Motor neuron (in vitro differentiated cells): ENCODE data around the gene C3orf22. TPM values are rescaled to one million over a fixed set of nuclear protein-coding genes. Genes with fewer than 3 reads are reported as not detected.
"Not testable (repeated sequence)": the region's sequence is repeated elsewhere in the genome, so short reads cannot be mapped to it uniquely, and the experiment has no call there.

Source experiments
- ATAC-seq, 8 experiments: fragments of 200-7000 bp; cut with Tn5 transposase; replicated peaks in 6 of 8; 2 replicates each; pipeline ENCODE4 v1.8.0; 2021; ENCODE audit warnings: mild to moderate bottlenecking in 8 of 8, moderate library complexity in 8 of 8
- H3K27ac ChIP-seq, 2 donors: fragments of 250-450 bp; sonication (Bioruptor Pico); 2 replicates each; pipeline ENCODE4 v1.9.0; 2021; ENCODE audit warnings: antibody characterized with exemption in 2 of 2, mild to moderate bottlenecking in 2 of 2, moderate library complexity in 1 of 2
- H3K4me1 ChIP-seq, 2 donors: fragments of 250-450 bp; sonication (Bioruptor Pico); replicated peaks in 1 of 2; 2 replicates each; pipeline ENCODE4 v1.6.1; 2021; ENCODE audit warnings: antibody characterized with exemption in 2 of 2, mild to moderate bottlenecking in 2 of 2, moderate library complexity in 1 of 2
- H3K4me3 ChIP-seq, 5 donors: fragments of 250-450 bp; sonication (Bioruptor Pico); 2 replicates each; pipeline ENCODE4 v1.9.0; 2021; ENCODE audit warnings: antibody characterized with exemption in 5 of 5, mild to moderate bottlenecking in 5 of 5, moderate library complexity in 4 of 5
- WGBS, 10 experiments: fragments of 450-650 bp; shearing (Covaris generic); methylation state at CpG; one replicate each; pipeline ENCODE4 v1.0.0; 2022; 5-methylcytosine and 5-hydroxymethylcytosine counted together
- in situ Hi-C, 9 experiments: fragments of 400-800 bp; cut with MboI; loops; one replicate each; pipeline ENCODE4 v1.15.0; 2021; ENCODE audit warnings: low sequenced_read_pairs in 9 of 9, low pct_unique_long_range_greater_than_20kb in 2 of 9; ENCODE audit not compliant: unreplicated experiment in 9 of 9
- total RNA-seq, 8 experiments: library from RNA; unstranded; fragments of 300-600 nt; gene quantifications; 2 replicates each; pipeline versions ENCODE4 v1.2.3 to v1.2.4, GENCODE V29; 2022

C3orf22 gene
- total RNA-seq, 8 experiments from 2014 or later = 0.15 to 0.47 TPM; not detected in 6

DNA sequence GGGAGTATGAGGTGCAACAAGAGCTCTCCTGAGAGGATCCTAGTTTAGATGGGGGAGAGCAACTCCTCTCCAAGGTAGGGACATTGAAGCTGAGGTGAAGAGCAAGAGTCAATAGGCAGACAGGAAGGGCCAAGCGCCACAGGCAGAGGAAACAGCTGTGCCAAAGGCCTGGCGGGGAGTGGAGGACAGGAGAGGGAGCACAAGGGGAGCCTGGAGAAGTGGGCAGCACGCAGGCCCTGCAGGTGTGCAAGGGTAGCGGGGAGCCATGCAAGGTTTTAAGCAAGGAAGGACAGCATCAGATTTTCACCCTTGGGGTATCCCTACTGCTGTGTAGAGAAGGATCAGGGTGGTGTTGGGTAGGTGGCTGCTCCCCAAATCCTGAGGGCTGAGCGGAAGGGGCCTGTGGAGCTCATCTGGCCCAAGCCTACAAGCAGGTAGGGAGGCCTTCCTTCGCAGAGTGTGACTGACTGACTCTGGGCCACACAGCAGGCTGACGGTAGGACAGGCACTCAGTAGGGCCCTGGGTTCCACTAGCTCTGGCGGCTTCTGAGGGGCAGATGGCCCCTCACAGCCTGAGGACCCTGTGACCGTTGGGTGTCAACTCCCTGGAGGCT lies 21.5 kb downstream of the C3orf22 start:
- 56 to 80% (median 71%) methylated on average over 1 to 4 of the region's 9 CpGs; no CpG with 5 or more reads in 6 of the 10 experiments for WGBS, 10 experiments
- no peak overlapping the region for H3K27ac ChIP-seq
- ATAC-seq = no peak
- no peak overlapping the region for H3K4me3 ChIP-seq
- H3K4me1 ChIP-seq = no peaks in the 10 kb centered on the region
- in situ Hi-C loops = no loop called here

DNA sequence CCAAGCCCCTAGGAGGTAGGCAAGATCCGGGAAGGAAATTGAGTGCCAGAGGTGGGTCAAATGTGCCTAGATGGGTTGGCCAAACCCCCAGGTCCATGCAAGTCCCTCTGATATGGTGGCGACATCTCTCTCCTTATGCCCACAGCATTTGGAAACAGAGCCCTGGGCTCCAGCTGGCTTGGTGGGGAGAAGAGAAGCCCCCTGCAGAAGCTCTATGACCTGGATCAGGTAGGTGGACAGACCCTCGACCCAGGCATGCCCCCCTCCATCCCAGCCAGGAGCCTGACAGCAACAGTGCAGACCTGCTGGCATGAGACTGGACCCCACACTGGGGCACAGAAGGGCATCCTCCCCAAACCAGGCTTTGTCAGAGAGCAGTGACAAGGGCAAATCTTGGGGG lies 22.6 kb downstream of the C3orf22 start:
- in situ Hi-C loops = no loop called here
- no CpG with 5 or more reads among the region's 3 CpGs for WGBS, 10 experiments
- Histone ChIP-seq H3K27ac (no peak overlapping the region), H3K4me3 (no peak overlapping the region), H3K4me1 (no peaks in the 10 kb centered on the region)
- ATAC-seq = no peak

GRCh38 chr3:126535636-126536035 lies 23.1 kb downstream of the C3orf22 start:
- no peak overlapping the region for H3K27ac ChIP-seq
- in situ Hi-C loops = no loop called here
- no peak for ATAC-seq
- H3K4me3 ChIP-seq = no peak overlapping the region
- no peaks in the 10 kb centered on the region for H3K4me1 ChIP-seq

DNA sequence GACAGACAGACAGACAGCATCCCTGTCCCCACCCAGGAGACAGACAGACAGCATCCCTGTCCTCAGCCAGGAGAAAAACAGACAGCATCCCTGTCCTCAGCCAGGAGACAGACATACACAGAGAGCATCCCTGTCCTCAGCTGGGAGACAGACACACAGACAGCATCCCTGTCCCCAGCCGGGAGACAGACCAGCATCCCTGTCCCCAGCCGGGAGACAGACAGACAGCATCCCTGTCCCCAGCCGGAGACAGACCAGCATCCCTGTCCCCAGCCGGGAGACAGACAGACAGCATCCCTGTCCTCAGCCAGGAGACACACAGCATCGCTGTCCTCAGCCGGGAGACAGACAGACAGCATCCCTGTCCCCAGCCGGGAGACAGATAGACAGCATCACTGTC lies 24.0 kb downstream of the C3orf22 start:
- in situ Hi-C loops, ATAC-seq, H3K4me3 ChIP-seq, H3K27ac ChIP-seq, H3K4me1 ChIP-seq: not testable (repeated sequence)
- WGBS, 10 experiments = 47 to 80% methylated on average over 1 to 2 of the region's 7 CpGs; no CpG with 5 or more reads in 8 of the 10 experiments

GRCh38 chr3:126533506-126533905 lies 25.2 kb downstream of the C3orf22 start:
- in situ Hi-C loops = no loop called here
- no peaks in the 10 kb centered on the region for H3K4me1 ChIP-seq
- ATAC-seq = no peak
- H3K27ac ChIP-seq = no peak overlapping the region
- no peak overlapping the region for H3K4me3 ChIP-seq

DNA sequence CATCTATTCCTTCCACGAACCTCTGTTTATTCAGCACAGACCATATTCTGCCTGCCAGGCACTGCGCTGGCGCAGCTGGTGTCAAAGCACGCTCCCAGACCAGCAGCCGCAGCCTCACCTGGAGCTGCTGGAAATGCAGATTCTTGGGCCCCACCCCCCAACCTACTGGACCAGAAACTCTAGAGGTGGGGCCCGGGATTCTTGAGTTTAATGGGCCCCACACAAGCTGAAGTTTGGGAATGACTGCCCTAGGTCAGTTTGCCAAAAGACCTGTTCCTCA lies 27.7 kb downstream of the C3orf22 start:
- 85 to 100% (median 87%) methylated on average over 1 to 5 of the region's 6 CpGs; no CpG with 5 or more reads in 7 of the 10 experiments for WGBS, 10 experiments
- in situ Hi-C loops = no loop called here
- H3K27ac ChIP-seq = no peak overlapping the region

DNA sequence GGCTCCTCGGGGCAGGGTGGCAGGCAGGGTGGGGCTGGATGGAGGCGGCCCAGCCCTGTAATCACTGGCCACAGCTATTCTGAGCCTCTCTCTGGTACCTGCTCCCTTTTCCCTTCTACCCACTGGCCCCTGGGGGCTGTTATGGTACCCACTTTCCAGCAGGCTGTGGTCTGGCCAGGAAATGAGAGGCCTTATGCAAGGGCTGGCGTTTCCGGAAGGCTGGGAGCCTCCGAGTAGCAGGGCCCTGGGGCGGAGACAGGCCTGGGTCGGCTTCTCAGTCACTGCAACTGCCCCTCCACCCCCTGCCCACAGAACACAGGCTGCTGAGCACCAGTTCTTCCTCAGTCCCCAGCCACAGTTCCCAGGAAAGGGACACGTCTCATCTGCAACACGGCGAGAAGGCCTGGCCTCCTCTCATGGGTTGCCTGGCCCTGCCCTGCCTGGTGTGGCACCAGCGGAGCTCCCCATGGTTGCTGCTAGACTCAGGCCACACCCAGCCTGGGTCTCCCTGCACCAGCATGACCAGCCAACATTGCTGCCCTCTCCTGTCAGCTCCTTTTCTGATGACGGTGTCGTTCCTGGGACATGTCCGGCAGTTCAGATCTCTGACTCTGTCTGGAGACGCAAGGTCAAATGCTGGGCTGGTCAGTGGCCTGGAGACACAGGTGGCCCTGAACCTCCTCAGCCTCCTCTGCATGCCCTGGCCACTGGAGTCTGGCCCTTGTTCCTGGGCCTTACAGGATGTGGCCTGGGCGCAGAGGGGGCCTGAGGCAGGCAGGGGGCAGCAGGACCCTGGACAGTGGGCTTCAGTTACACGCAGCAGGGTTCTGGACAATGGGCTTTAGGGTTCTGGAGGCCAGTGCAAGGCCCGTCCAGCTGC lies 28.3 kb downstream of the C3orf22 start:
- H3K4me3 ChIP-seq = no peak overlapping the region
- no peaks in the 10 kb centered on the region for H3K4me1 ChIP-seq
- H3K27ac ChIP-seq = no peak overlapping the region
- in situ Hi-C loops = no loop called here
- ATAC-seq = peak in 4 of 8 experiments; percentile 12 to 70 (median 51)
- 35 to 100% (median 90%) methylated on average over 1 to 4 of the region's 18 CpGs; no CpG with 5 or more reads in 4 of the 10 experiments for WGBS, 10 experiments

More for the DNA sequence above, 27.7 kb downstream of the C3orf22 start:
- no peaks in the 10 kb centered on the region for H3K4me1 ChIP-seq
- no peak overlapping the region for H3K4me3 ChIP-seq
- no peak for ATAC-seq

GRCh38 chr3:126529585-126530170 lies 29.1 kb downstream of the C3orf22 start:
- no peak overlapping the region for H3K27ac ChIP-seq
- in situ Hi-C loops = no loop called here

DNA sequence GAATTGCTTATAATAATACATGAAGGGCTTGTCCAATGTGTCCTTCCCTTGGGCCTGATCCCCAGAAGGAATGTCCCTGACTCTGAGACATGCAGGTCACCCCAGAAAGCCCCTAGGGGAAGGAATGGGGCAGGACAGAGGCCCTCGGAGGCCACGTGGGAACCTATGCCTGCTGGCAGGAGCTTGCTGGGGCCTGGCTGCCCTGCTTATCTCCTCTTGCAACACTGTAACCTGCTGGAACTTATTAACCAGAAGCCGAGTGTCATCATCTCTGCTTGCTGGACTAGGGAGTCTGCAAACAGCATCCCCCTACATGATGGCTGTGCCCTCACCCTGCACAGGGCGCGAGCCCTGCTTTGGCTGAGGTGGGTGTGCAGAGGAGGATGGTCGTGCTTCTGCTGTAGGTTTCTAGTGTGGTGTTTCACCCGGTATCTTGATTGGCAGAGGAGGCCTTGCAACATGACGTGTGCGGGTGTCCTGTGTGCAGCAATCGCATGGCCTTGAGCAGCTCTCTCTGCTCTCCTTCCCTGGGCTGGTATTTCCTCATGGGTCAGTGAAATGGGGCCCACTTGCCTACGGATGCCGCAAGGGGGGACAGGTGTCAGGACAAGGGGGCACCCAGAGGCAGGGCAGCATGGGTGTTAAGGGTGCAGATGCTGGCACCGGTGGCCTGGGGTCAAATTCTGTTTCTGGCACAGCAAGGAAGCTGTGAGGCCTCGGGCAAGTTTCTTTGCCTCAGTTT lies 29.8 kb downstream of the C3orf22 start:
- WGBS, 10 experiments = 65 to 100% (median 73%) methylated on average over 1 to 10 of the region's 14 CpGs; no CpG with 5 or more reads in 4 of the 10 experiments
- ATAC-seq = no peak
- H3K4me1 ChIP-seq = peaks cover 0 to 5% of the 10 kb centered on the region in 2 donors
- no peak overlapping the region for H3K27ac ChIP-seq
- no peak overlapping the region for H3K4me3 ChIP-seq
- in situ Hi-C loops = no loop called here

More at GRCh38 chr3:126529585-126530170, 29.1 kb downstream of the C3orf22 start:
- H3K4me1 ChIP-seq = peaks cover 0 to 1% of the 10 kb centered on the region in 2 donors
- 20 to 80% methylated on average over 1 of the region's 7 CpGs; no CpG with 5 or more reads in 8 of the 10 experiments for WGBS, 10 experiments
- ATAC-seq = peak in 4 of 8 experiments; percentile 6 to 21 (median 16)
- no peak overlapping the region for H3K4me3 ChIP-seq

GRCh38 chr3:126528419-126528799 lies 30.3 kb downstream of the C3orf22 start:
- Histone ChIP-seq H3K27ac (no peak overlapping the region), H3K4me3 (no peak overlapping the region), H3K4me1 (peaks cover 0 to 5% of the 10 kb centered on the region in 2 donors)
- 40 to 100% (median 66%) methylated on average over 1 to 5 of the region's 5 CpGs; no CpG with 5 or more reads in 4 of the 10 experiments for WGBS, 10 experiments
- in situ Hi-C loops = no loop called here
- no peak for ATAC-seq

- H3K4me3 ChIP-seq = no peak overlapping the region
- H3K27ac ChIP-seq = no peak overlapping the region
- ATAC-seq = no peak
- H3K4me1 ChIP-seq = peaks cover 0 to 5% of the 10 kb centered on the region in 2 donors
- WGBS, 10 experiments = 20 to 80% (median 68%) methylated on average over 1 to 4 of the region's 6 CpGs; no CpG with 5 or more reads in 6 of the 10 experiments
- in situ Hi-C loops = no loop called here
Measured at GRCh38 chr3:126527455-126528211, 31.1 kb downstream of the C3orf22 start.

DNA sequence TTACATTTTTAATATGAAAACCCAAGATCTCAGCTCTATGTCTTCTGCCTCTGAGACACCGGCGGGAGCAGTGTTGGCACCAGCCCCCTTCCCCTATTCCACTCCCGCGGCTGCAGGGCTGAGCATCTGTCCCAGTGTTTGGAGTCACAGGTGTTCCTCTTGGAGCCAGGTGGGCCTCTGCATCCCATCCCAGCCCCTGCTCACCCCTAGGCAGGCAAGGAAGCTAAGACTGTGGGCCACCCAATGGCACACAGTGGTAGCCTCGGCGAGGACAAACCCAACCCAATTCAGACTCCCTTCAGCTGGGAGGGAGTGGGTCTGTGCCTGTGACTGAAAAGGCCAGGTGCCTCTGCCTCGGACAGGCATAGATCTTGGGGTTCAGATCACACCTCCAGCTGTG lies 31.7 kb downstream of the C3orf22 start:
- Histone ChIP-seq H3K4me3 (no peak overlapping the region), H3K27ac (no peak overlapping the region), H3K4me1 (peaks cover 0 to 5% of the 10 kb centered on the region in 2 donors)
- in situ Hi-C loops = no loop called here
- WGBS, 10 experiments = 65 to 100% (median 100%) methylated on average over 1 to 4 of the region's 7 CpGs; no CpG with 5 or more reads in 7 of the 10 experiments
- no peak for ATAC-seq
